Neural progenitor cell (in vitro differentiated cells): ENCODE results near the gene THAP9.

Experiments
- CTCF ChIP-seq: fragments of 200-600 bp; sonication (generic); IDR thresholded peaks from 2 replicates; pipeline ENCODE4 v1.5.1; 2017; ENCODE audit warnings: antibody characterized with exemption, mild to moderate bottlenecking
- EZH2 ChIP-seq: fragments of 200-600 bp; sonication (generic); IDR thresholded peaks from 2 replicates; pipeline ENCODE4 v1.6.1; 2017; ENCODE audit warnings: antibody characterized with exemption, mild to moderate bottlenecking, moderate library complexity
- EZH2phosphoT487 ChIP-seq: fragments of 200-600 bp; sonication (generic); IDR thresholded peaks from 2 replicates; pipeline ENCODE4 v1.6.1; 2017; ENCODE audit warnings: antibody characterized with exemption

- no peak for TF ChIP-seq CTCF
- no peak for TF ChIP-seq EZH2phosphoT487
- TF ChIP-seq EZH2: no peak
Measured at GRCh38 chr4:82868572-82868971, 32.0 kb upstream of the THAP9 start.
